Cardiac septum (tissue), 1 donor: ENCODE data around the gene INAVA. TPM values are rescaled to one million over a fixed set of nuclear protein-coding genes. Genes with fewer than 3 reads are reported as not detected.

ENCODE experiments used
- DNase-seq: peaks from one replicate; pipeline ENCODE4 v3.0.0-alpha.2; 2020; ENCODE audit warnings: low spot score
- intact Hi-C: fragments of 100-400 bp; cut with DNase I; formaldehyde crosslinking; loops from one replicate; pipeline ENCODE4 v1.14.0; 2022
- total RNA-seq: library from RNA; stranded (reverse); fragmentation: NEBNext Ultra II Directional; extraction: Animal tissue kit (Norgen Biotek cat#: 25700); gene quantifications from one replicate; pipeline ENCODE4 v1.2.1, GENCODE V29; 2021
- donor health status: DM: no; HTN: no; CAD: no.

The INAVA gene
- total RNA-seq, 1 donor from 2014 or later = 0.27 TPM

GRCh38 chr1:200873671-200874397 lies 20.9 kb upstream of the INAVA start:
- no peak for DNase-seq
- intact Hi-C loops = no loop called here

- intact Hi-C loops = no loop called here
- DNase-seq = no peak
Measured at GRCh38 chr1:200874694-200875093, 20.0 kb upstream of the INAVA start.

GRCh38 chr1:200875416-200875815 lies 19.3 kb upstream of the INAVA start:
- DNase-seq = no peak
- intact Hi-C loops = no loop called here

- intact Hi-C loops = no loop called here
- DNase-seq = no peak
Measured at GRCh38 chr1:200877010-200877409, 17.7 kb upstream of the INAVA start.

- intact Hi-C loops = no loop called here
Measured at GRCh38 chr1:200877839-200878551, 16.7 kb upstream of the INAVA start.

GRCh38 chr1:200880212-200880611 lies 14.5 kb upstream of the INAVA start:
- DNase-seq = no peak
- intact Hi-C loops = no loop called here

More at GRCh38 chr1:200877839-200878551, 16.7 kb upstream of the INAVA start:
- no peak for DNase-seq

- intact Hi-C loops = no loop called here
- DNase-seq = no peak
Measured at GRCh38 chr1:200883118-200883517, 11.6 kb upstream of the INAVA start.

- DNase-seq = no peak
- intact Hi-C loops = no loop called here
Measured at GRCh38 chr1:200885623-200886402, 8.9 kb upstream of the INAVA start.

GRCh38 chr1:200886594-200886993 lies 8.1 kb upstream of the INAVA start:
- DNase-seq = no peak
- intact Hi-C loops = no loop called here

GRCh38 chr1:200887036-200887435 lies 7.7 kb upstream of the INAVA start:
- DNase-seq = no peak
- intact Hi-C loops = no loop called here

GRCh38 chr1:200887772-200888348 lies 6.8 kb upstream of the INAVA start:
- intact Hi-C loops = no loop called here
- no peak for DNase-seq

- intact Hi-C loops = no loop called here
- no peak for DNase-seq
Measured at GRCh38 chr1:200888349-200888838, 6.3 kb upstream of the INAVA start.

GRCh38 chr1:200889571-200889970 lies 5.1 kb upstream of the INAVA start:
- intact Hi-C loops = no loop called here
- DNase-seq = no peak

- no peak for DNase-seq
- intact Hi-C loops = no loop called here
Measured at GRCh38 chr1:200890027-200890426, 4.7 kb upstream of the INAVA start.

GRCh38 chr1:200890818-200891773 lies 3.6 kb upstream of the INAVA start:
- no peak for DNase-seq
- intact Hi-C loops = no loop called here

- no peak for DNase-seq
- intact Hi-C loops = no loop called here
Measured at GRCh38 chr1:200891774-200892157, 2.9 kb upstream of the INAVA start.

GRCh38 chr1:200892546-200892945 lies 2.2 kb upstream of the INAVA start:
- intact Hi-C loops = no loop called here
- no peak for DNase-seq

- no peak for DNase-seq
- intact Hi-C loops = no loop called here
Measured at GRCh38 chr1:200892958-200893357, 1.7 kb upstream of the INAVA start.

GRCh38 chr1:200893411-200893901 lies 1.2 kb upstream of the INAVA start:
- no peak for DNase-seq
- intact Hi-C loops = no loop called here
